ENCODE data around the gene LCNL1.

The LCNL1 gene

GRCh38 chr9:136980669-136981478 is 1.9 kb upstream of the LCNL1 start:
- no peak for TF ChIP-seq CTCF (IDR thresholded peaks at IDR 0.05; ENCODE audit: low read depth, low read length, poor library complexity, severe bottlenecking)
- no peak for TF ChIP-seq EZH2phosphoT487 (IDR thresholded peaks at IDR 0.05; ENCODE audit: borderline replicate concordance, low read length)
- H3K27ac ChIP-seq (ENCODE audit: low read depth, low read length) = no peak overlapping the region
- H3K9me3 ChIP-seq (ENCODE audit: control insufficient read depth, insufficient read depth, low read length) = no peaks in the 10 kb centered on the region
- H3K36me3 ChIP-seq (ENCODE audit: control insufficient read depth, low read length) = no peaks in the 10 kb centered on the region
- no peak overlapping the region for H3K4me2 ChIP-seq (ENCODE audit: low read length)
- no peaks in the 10 kb centered on the region for H4K20me1 ChIP-seq (ENCODE audit: control insufficient read depth, insufficient read depth, low read depth, low read length)
- peaks cover 12% of the 10 kb centered on the region for H3K27me3 ChIP-seq (ENCODE audit: control insufficient read depth, low read length)
- H3K9me2 ChIP-seq (replicated peaks; ENCODE audit: control insufficient read depth, low read length) = no peaks in the 10 kb centered on the region
- no peaks in the 10 kb centered on the region for H3K79me2 ChIP-seq (ENCODE audit: control insufficient read depth, low read length)
- no peak overlapping the region for H3K4me3 ChIP-seq (ENCODE audit: low read length)
- no peaks in the 10 kb centered on the region for H3K4me1 ChIP-seq (ENCODE audit: control insufficient read depth, low read length)
- H3F3A ChIP-seq (ENCODE audit: control insufficient read depth, insufficient read depth) = no peaks in the 10 kb centered on the region

DNA sequence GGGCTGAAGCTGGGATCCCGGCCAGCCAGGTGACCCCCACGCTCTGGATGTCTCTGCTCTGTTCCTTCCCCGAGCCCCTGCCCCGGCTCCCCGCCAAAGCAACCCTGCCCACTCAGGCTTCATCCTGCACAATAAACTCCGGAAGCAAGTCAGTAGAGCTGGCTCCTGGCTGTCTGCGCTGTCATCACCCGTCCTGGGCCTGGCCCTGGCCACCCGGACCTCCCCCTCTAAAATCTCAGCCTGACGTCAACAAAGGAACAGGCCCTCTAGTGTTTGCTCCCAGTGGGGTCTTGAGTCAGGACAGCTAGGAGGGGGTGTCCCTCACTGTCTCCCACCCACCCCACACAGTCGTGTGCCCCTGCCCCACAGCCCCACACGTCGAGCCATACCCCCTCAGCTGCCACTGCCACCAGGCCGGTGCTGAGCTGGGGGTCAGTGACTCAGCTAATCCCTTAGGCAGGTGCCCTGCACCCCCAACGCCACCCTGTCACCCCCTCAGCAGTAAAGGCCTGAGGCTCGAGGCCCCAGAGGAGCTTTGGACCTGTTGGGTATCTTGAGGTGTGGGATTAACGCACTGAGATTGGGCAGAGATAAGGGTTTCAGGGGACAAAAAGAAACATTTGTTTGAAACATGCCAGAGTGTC is 1.1 kb upstream of the LCNL1 start:
- Histone ChIP-seq H4K20me1 (ENCODE audit: control insufficient read depth, insufficient read depth, low read depth, low read length) (no peaks in the 10 kb centered on the region), H3K27me3 (ENCODE audit: control insufficient read depth, low read length) (peaks cover 16% of the 10 kb centered on the region), H3K27ac (ENCODE audit: low read depth, low read length) (no peak overlapping the region), H3K9me2 (replicated peaks; ENCODE audit: control insufficient read depth, low read length) (no peaks in the 10 kb centered on the region), H3K4me2 (ENCODE audit: low read length) (no peak overlapping the region), H3K79me2 (ENCODE audit: control insufficient read depth, low read length) (no peaks in the 10 kb centered on the region), H3K9me3 (ENCODE audit: control insufficient read depth, insufficient read depth, low read length) (no peaks in the 10 kb centered on the region), H3K36me3 (ENCODE audit: control insufficient read depth, low read length) (no peaks in the 10 kb centered on the region), H3K4me3 (ENCODE audit: low read length) (no peak overlapping the region), H3F3A (ENCODE audit: control insufficient read depth, insufficient read depth) (no peaks in the 10 kb centered on the region), H3K4me1 (ENCODE audit: control insufficient read depth, low read length) (no peaks in the 10 kb centered on the region)
- TF ChIP-seq EZH2phosphoT487 (IDR thresholded peaks at IDR 0.05; ENCODE audit: borderline replicate concordance, low read length) (no peak), CTCF (IDR thresholded peaks at IDR 0.05; ENCODE audit: low read depth, low read length, poor library complexity, severe bottlenecking) (no peak)

GRCh38 chr9:136983167-136983566 is 374 bp downstream of the LCNL1 start:
- H3K4me2 ChIP-seq (ENCODE audit: low read length) = no peak overlapping the region
- H3K79me2 ChIP-seq (ENCODE audit: control insufficient read depth, low read length) = no peaks in the 10 kb centered on the region
- no peaks in the 10 kb centered on the region for H3K36me3 ChIP-seq (ENCODE audit: control insufficient read depth, low read length)
- no peaks in the 10 kb centered on the region for H3K4me1 ChIP-seq (ENCODE audit: control insufficient read depth, low read length)
- H3F3A ChIP-seq (ENCODE audit: control insufficient read depth, insufficient read depth) = no peaks in the 10 kb centered on the region
- TF ChIP-seq CTCF (IDR thresholded peaks at IDR 0.05; ENCODE audit: low read depth, low read length, poor library complexity, severe bottlenecking) = no peak
- TF ChIP-seq EZH2phosphoT487 (IDR thresholded peaks at IDR 0.05; ENCODE audit: borderline replicate concordance, low read length) = no peak
- peaks cover 21% of the 10 kb centered on the region for H3K27me3 ChIP-seq (ENCODE audit: control insufficient read depth, low read length)
- H3K9me2 ChIP-seq (replicated peaks; ENCODE audit: control insufficient read depth, low read length) = no peaks in the 10 kb centered on the region
- H3K4me3 ChIP-seq (ENCODE audit: low read length) = no peak overlapping the region
- H3K27ac ChIP-seq (ENCODE audit: low read depth, low read length) = no peak overlapping the region
- no peaks in the 10 kb centered on the region for H4K20me1 ChIP-seq (ENCODE audit: control insufficient read depth, insufficient read depth, low read depth, low read length)
- no peaks in the 10 kb centered on the region for H3K9me3 ChIP-seq (ENCODE audit: control insufficient read depth, insufficient read depth, low read length)

Measured in DOHH2 (cell line).